NT2/D1 (cell line): Measurements from ENCODE around the gene HERPUD1.
A peak's percentile ranks its signal among the peaks of the same experiment; 100 is the strongest.
"Not testable (repeated sequence)": the region's sequence is repeated elsewhere in the genome, so short reads cannot be mapped to it uniquely, and the experiment has no call there.

Source experiments
- DNase-seq: peaks from one replicate; pipeline ENCODE4 v3.0.0-alpha.2; 2011; ENCODE audit warnings: low read depth, low spot score
- H3K27me3 ChIP-seq: 2 replicates; pipeline ENCODE4 v1.6.0; 2011; ENCODE audit warnings: mild to moderate bottlenecking; ENCODE audit not compliant: insufficient read length, insufficient read depth
- H3K36me3 ChIP-seq: 2 replicates; pipeline ENCODE4 v1.6.1; 2011; ENCODE audit warnings: mild to moderate bottlenecking, low read length, mixed read lengths; ENCODE audit not compliant: insufficient read depth, insufficient read length
- H3K4me1 ChIP-seq: 2 replicates; pipeline ENCODE4 v1.5.1; 2011; ENCODE audit not compliant: insufficient read depth, insufficient read length
- H3K4me3 ChIP-seq: 2 replicates; pipeline ENCODE4 v1.5.1; 2011; ENCODE audit warnings: low read depth; ENCODE audit not compliant: insufficient read length
- H3K9ac ChIP-seq: 2 replicates; pipeline ENCODE4 v1.6.0; 2011; ENCODE audit warnings: low read depth; ENCODE audit not compliant: insufficient read length
- H3K9me3 ChIP-seq: 2 replicates; pipeline ENCODE4 v1.5.1; 2011; ENCODE audit warnings: mild to moderate bottlenecking, low read length; ENCODE audit not compliant: insufficient read depth
- SUZ12 ChIP-seq: IDR thresholded peaks from 2 replicates; pipeline ENCODE4 v1.6.1; 2011; ENCODE audit not compliant: insufficient read length, insufficient read depth; ENCODE audit errors: extremely low read depth
- YY1 ChIP-seq: IDR thresholded peaks from 2 replicates; pipeline ENCODE4 v1.6.1; 2011; ENCODE audit not compliant: insufficient read length, insufficient read depth
- ZNF274 ChIP-seq: IDR thresholded peaks from 2 replicates; pipeline ENCODE4 v1.6.1; 2011; ENCODE audit warnings: mild to moderate bottlenecking, low read depth, low read length

Gene HERPUD1

DNA sequence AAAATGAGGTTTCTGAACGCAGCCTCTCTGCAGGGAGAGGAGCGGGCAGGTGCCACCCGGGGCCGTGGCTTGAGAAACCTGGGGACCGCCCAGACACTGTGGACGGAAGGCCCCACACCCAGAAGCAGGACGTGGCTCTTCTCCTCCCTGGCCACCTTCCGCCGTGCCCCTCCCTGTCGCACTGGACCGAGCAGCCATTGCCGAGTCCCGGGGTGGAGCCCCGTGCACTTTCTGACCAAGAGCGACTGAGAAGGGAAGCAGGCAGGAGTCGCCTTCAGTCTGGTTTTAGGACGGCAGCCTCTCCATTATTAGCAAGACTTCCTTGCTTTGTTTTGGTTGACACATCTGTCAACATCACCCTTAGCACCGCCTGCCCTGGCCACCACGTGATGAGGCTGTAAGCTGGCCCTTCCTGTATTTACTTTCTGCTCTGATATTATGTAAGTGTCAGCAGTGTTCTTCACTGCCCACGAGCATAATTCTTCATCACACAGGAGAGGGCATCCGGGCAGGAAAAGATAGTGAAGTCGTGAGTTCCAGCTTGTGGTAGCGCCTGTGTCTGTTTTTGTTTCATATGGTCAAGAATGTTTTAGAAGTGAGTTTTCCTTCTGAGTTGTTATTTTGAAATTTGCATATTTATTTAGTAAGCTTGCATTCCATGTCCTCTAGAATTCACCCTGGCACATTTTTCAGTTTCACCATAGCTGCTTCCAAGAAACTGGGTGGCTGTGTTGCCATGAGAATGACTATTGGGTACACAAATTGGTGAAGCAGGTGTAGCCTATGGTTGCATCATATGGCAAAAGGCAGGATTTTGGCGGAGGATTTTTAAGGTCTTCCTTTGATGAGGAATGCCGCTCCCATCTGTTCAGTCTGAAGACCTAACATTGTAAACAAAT is 1.0 kb downstream of the HERPUD1 start:
- Histone ChIP-seq H3K27me3 (no peaks in the 10 kb centered on the region), H3K36me3 (peaks cover 52% of the 10 kb centered on the region), H3K9me3 (no peaks in the 10 kb centered on the region), H3K4me3 (peak overlapping the region; percentile 89), H3K4me1 (peaks cover 4% of the 10 kb centered on the region), H3K9ac (peak overlapping the region; percentile 93)
- no peak for DNase-seq
- TF ChIP-seq YY1: no peak
- TF ChIP-seq ZNF274: no peak
- TF ChIP-seq SUZ12: no peak

DNA sequence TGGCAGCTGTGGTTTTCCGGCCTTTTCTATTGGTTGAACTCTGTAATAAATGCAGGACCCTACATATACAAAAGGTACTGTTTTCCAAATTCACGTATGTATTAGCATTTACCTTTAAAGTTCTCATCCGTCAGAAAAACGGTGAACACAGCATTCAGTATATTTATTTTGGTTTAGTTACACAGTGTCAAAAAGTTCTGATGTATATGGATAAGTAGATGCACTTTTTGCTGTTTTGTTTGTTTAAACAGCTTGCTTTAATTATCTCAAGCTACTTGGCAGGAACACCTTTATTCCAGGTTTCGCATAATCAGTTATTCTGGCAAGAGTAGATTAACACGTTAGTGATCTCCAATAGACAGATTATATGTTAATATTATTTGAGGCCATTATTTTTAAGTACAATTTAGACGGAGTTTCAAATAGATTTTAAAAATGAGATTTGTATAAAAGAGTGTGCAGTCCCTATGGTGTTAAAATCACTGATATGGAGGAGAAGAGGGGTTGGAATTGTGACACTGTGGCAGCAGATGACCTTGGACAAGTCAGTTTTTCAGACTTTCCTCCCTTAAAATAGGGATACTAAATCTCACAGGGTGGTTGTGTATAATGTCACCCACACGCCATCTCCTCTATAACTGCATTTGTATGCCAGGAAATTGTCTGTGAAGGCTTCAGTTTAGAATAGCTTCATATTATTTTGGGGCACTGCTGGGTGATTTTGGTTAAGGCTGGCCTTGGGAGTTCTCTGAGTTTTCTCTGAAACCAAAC is 2.1 kb downstream of the HERPUD1 start:
- Histone ChIP-seq H3K9me3 (no peaks in the 10 kb centered on the region), H3K9ac (peak overlapping the region; percentile 26), H3K27me3 (no peaks in the 10 kb centered on the region), H3K4me1 (peaks cover 4% of the 10 kb centered on the region), H3K36me3 (peaks cover 60% of the 10 kb centered on the region), H3K4me3 (peak overlapping the region; percentile 89)
- DNase-seq: no peak
- no peak for TF ChIP-seq ZNF274
- TF ChIP-seq YY1: no peak
- TF ChIP-seq SUZ12: no peak

DNA sequence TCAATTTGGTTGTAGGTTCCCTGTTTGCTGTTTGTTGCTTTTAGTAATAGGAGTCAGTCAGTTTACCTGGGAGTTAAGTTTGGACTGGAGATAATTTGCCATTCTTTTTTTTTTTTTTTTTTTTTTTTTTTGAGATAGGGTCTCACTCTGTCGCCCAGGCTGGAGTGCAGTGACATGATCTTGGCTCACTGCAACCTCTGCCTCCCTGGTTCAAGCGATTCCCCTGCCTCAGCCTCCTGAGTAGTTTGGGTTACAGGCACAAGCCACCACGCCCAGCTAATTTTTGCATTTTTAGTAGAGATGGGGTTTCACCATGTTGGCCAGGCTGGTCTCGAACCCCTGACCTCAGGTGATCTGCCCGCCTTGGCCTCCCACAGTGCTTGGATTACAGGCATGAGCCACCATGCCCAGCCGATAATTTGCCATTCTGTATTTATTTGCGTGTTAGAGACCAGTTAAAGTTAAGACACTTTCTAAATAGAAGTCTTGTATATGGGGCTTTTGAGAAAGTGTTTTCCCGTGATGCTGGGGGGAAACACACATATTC is 2.7 kb downstream of the HERPUD1 start:
- H3K36me3 ChIP-seq: peaks cover 66% of the 10 kb centered on the region
- H3K4me3 ChIP-seq, DNase-seq, H3K27me3 ChIP-seq, H3K9ac ChIP-seq, H3K4me1 ChIP-seq, H3K9me3 ChIP-seq: not testable (repeated sequence)

DNA sequence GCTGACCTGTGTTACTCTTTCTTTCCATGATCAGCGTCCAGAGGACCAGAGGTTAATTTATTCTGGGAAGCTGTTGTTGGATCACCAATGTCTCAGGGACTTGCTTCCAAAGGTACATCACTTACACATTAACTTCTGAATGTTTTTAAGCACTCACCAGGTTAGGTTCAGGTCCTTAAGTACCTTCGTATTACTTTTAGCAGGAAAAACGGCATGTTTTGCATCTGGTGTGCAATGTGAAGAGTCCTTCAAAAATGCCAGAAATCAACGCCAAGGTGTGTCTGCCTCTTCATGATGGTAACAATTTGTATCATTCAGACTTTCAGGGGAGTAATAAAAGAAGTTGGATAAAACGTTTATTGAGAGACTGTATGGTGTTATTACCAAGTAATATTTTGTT is 3.3 kb downstream of the HERPUD1 start:
- TF ChIP-seq SUZ12: no peak
- TF ChIP-seq YY1: no peak
- no peak for TF ChIP-seq ZNF274
- no peaks in the 10 kb centered on the region for H3K27me3 ChIP-seq
- H3K4me1 ChIP-seq: peaks cover 4% of the 10 kb centered on the region
- no peak overlapping the region for H3K9ac ChIP-seq
- no peak overlapping the region for H3K4me3 ChIP-seq
- H3K9me3 ChIP-seq: no peaks in the 10 kb centered on the region
- peaks cover 71% of the 10 kb centered on the region for H3K36me3 ChIP-seq
- no peak for DNase-seq

DNA sequence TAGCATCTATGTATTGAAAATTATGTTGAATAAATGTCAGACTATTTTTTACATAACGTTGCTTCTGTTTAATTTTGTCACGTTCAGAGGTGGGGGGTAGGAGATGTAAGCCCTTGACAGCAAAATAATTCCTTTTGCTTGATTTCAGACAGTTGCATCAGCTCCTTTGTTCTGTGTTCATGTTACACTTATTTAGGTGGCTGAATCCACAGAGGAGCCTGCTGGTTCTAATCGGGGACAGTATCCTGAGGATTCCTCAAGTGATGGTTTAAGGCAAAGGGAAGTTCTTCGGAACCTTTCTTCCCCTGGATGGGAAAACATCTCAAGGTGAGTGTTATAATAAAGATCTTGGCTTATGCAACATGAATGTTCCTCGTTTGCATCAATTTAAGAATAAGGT is 4.5 kb downstream of the HERPUD1 start:
- H3K36me3 ChIP-seq: peaks cover 84% of the 10 kb centered on the region
- no peak overlapping the region for H3K4me3 ChIP-seq
- DNase-seq: no peak
- H3K4me1 ChIP-seq: no peaks in the 10 kb centered on the region
- no peaks in the 10 kb centered on the region for H3K27me3 ChIP-seq
- TF ChIP-seq ZNF274 (no peak), SUZ12 (no peak), YY1 (no peak)
- H3K9me3 ChIP-seq: no peaks in the 10 kb centered on the region
- no peak overlapping the region for H3K9ac ChIP-seq

DNA sequence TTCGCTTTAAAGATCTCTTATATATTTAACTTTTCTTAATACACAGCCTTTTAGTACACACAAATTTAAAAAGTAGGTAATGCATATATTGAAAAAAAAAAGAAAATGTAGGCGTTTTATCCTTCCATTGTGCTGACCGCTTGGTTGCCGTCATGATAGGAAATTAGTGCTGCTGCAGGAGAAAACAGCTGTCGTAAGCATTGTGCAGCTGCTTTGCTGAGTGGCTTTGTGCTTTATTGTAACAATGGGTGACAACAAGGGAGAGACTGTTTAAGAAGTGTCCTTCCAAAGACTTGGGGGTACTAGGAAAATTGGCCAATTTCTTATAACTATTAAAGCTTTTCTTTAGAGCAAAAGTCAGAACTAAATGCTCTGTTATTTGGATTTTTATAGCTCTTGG is 5.0 kb downstream of the HERPUD1 start:
- Histone ChIP-seq H3K4me3 (no peak overlapping the region), H3K27me3 (no peaks in the 10 kb centered on the region), H3K36me3 (peaks cover 89% of the 10 kb centered on the region), H3K4me1 (no peaks in the 10 kb centered on the region), H3K9ac (no peak overlapping the region), H3K9me3 (no peaks in the 10 kb centered on the region)
- TF ChIP-seq SUZ12 (no peak), ZNF274 (no peak), YY1 (no peak)
- no peak for DNase-seq
